CD4-positive, alpha-beta T cell treated with Interleukin-12 subunit alpha and Interleukin-12 subunit beta, for 1 hour (primary cell): ENCODE measurements around the gene KLF14.
A peak's percentile ranks its signal among the peaks of the same experiment; 100 is the strongest.
"Not testable (repeated sequence)": the region's sequence is repeated elsewhere in the genome, so short reads cannot be mapped to it uniquely, and the experiment has no call there.

ENCODE experiments used
- DNase-seq: peaks from one replicate; pipeline ENCODE4 v3.0.0-alpha.2; 2020

The KLF14 gene

GRCh38 chr7:130712416-130712815, 21.6 kb downstream of the KLF14 start:
- DNase-seq = no peak

- DNase-seq = no peak
Measured at GRCh38 chr7:130708766-130709165, 25.2 kb downstream of the KLF14 start.

GRCh38 chr7:130708001-130708400, 26.0 kb downstream of the KLF14 start:
- DNase-seq = no peak

GRCh38 chr7:130703851-130704250, 30.2 kb downstream of the KLF14 start:
- no peak for DNase-seq

GRCh38 chr7:130701650-130702049, 32.4 kb downstream of the KLF14 start:
- no peak for DNase-seq

- DNase-seq = no peak
Measured at GRCh38 chr7:130700760-130701159, 33.2 kb downstream of the KLF14 start.

- no peak for DNase-seq
Measured at GRCh38 chr7:130699686-130700085, 34.3 kb downstream of the KLF14 start.

GRCh38 chr7:130697820-130698219, 36.2 kb downstream of the KLF14 start:
- DNase-seq = no peak

GRCh38 chr7:130695840-130696239, 38.2 kb downstream of the KLF14 start:
- peak; percentile 23 for DNase-seq

- DNase-seq = not testable (repeated sequence)
Measured at GRCh38 chr7:130692396-130692795, 41.6 kb downstream of the KLF14 start.

- no peak for DNase-seq
Measured at GRCh38 chr7:130689683-130690082, 44.3 kb downstream of the KLF14 start.

GRCh38 chr7:130683026-130683425, 51.0 kb downstream of the KLF14 start:
- DNase-seq = no peak
